GM10248 (cell line): Measurements from ENCODE around the gene ACOX3.

Source experiments
- CTCF ChIA-PET: fragments of 300-600 bp; sonication (Branson Sonifier 250); formaldehyde crosslinking; extraction: SDS; loops from one replicate; lab custom pipeline; 2021; ENCODE audit warnings: antibody characterized with exemption; lab: Yijun Ruan, JAX
- POLR2A ChIA-PET: fragments of 350-650 bp; sonication (Branson Sonifier 250); formaldehyde crosslinking; extraction: SDS; loops from one replicate; lab custom pipeline; 2020; ENCODE audit warnings: antibody characterized with exemption; lab: Yijun Ruan, JAX
- DNase-seq: peaks from one replicate; pipeline ENCODE4 v3.0.0; 2012; ENCODE audit errors: extremely low spot score
- TF ChIP-seq, protein P1 (sequence below): IDR thresholded peaks from 2 replicates; pipeline ENCODE4 v1.5.1; 2012; ENCODE audit warnings: mild to moderate bottlenecking, low read depth; ENCODE audit errors: extremely low read depth, missing control alignments, control extremely low read depth

Gene ACOX3

DNA sequence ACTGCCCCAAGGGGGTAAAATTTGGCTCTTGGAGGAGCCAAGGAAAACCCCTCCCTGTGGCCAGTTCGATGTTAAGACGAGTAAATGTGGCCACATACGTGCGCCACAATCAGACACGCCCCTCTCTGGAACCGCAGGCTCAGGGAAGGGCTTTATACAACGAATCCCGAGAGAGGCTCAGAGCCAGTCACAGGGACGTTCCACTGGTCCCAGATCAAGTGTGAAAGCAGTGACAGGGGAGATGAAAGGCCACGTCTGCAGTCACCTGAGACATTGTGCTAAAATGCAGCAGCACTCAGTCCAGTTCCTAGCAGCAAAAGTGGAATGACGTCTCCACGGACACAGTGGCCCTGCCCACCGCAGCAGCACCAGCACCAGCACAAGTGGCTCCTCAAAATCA, 68.0 kb downstream of the ACOX3 start:
- TF ChIP-seq, protein P1, sequence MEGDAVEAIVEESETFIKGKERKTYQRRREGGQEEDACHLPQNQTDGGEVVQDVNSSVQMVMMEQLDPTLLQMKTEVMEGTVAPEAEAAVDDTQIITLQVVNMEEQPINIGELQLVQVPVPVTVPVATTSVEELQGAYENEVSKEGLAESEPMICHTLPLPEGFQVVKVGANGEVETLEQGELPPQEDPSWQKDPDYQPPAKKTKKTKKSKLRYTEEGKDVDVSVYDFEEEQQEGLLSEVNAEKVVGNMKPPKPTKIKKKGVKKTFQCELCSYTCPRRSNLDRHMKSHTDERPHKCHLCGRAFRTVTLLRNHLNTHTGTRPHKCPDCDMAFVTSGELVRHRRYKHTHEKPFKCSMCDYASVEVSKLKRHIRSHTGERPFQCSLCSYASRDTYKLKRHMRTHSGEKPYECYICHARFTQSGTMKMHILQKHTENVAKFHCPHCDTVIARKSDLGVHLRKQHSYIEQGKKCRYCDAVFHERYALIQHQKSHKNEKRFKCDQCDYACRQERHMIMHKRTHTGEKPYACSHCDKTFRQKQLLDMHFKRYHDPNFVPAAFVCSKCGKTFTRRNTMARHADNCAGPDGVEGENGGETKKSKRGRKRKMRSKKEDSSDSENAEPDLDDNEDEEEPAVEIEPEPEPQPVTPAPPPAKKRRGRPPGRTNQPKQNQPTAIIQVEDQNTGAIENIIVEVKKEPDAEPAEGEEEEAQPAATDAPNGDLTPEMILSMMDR = no peak
- DNase-seq = no peak
- ChIA-PET CTCF (no interaction called here), POLR2A (no interaction called here)

DNA sequence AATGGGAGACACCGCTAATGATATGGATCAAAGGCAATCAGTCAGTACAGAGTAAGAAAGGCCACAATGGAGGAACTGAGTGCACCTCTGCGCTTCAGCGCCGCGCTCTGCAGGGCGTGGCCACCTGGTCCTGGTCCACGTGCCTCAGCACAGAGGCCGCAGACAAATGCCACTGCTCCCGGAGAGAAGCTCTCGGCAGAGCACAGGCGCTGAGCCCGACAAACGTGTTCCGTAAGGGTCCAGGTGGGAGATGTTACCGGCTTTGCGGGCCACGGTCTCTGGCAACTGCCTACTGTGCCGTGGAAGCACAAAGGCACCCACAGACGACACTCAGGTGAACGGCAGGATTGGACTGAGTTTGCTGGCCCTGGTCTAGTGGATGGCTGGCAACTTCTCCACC, 68.9 kb downstream of the ACOX3 start:
- CTCF ChIA-PET = interaction anchor here (1.0 kb wide), 1 partner anchor 36 kb away, joined by 3 read pairs; no protein-coding TSS in a partner anchor
- TF ChIP-seq, protein P1 = no peak
- DNase-seq = no peak
- POLR2A ChIA-PET = no interaction called here

DNA sequence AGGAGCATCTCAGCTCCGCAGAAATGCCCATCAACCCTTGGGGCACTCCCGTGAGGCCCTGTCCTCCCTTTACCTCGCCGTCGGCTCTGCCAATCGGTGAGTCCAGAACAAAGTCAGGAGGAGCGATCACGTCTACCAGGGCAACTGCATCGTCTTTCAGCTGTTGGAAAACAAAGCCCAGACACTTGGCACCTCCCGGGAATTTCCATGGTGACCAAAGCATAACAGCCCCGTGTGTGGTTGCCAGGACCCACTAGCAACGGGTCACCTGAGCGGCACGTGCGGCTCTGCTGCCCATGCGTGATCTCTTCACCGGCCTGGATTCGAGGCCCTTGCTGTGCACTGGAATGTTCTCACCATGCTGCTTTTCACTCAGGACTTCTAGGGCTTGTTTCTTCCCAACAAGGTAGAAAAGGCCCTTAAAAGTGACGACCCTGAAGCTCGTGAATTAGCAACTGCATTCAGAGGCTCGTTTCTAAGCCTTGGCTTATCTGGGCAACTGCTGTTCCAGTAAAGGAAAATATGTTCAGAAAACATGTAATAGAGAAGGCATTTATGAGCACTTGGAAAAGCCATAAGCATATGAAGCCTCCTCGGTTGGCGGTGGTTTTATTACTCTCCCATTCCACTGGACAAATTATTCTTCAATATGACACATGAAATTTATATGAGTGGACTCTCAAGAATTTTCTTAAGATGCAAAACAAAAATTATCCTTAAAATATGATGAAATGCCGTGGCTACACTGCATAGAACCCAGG, 69.5 kb downstream of the ACOX3 start:
- CTCF ChIA-PET = interaction anchor here (1.0 kb wide), 1 partner anchor 36 kb away, joined by 3 read pairs; no protein-coding TSS in a partner anchor
- TF ChIP-seq, protein P1 = no peak
- POLR2A ChIA-PET = no interaction called here
- DNase-seq = no peak

DNA sequence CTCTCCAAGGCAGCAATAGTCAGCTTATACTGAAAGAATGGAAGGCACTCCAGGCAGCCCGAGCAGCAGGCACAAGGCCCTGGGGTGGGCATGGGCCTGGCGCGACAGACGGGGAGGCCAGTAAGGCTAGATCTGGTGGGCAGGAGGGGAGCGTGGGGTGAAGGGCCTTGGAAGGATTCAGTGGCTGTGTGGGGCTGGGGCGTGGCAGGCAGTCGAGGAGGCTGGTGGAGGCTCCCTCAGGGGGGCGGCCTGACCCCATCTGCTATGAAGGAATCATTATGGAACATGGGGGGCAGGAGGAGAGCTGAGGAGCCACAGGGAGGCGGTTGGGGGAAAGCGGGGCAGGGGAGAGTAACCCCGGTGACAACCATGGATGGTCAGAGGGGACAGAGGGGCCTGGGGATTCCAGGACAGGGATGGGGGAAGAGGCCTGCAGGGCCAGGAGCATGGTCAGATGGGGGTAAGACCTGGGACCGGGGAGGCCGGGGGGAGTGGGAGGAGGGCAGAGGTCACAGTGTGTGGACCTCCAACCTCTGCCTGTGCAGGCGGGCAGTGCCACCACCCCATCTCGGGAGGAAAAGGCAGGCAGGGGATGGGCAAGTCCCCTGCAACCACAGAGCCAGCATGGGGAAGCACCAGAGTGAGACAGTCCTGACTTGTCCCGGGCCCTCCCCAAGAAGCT, 70.3 kb downstream of the ACOX3 start:
- DNase-seq = no peak
- ChIA-PET POLR2A (no interaction called here), CTCF (interaction anchor here (1.0 kb wide), 1 partner anchor 37 kb away, joined by 3 read pairs; no protein-coding TSS in a partner anchor)
- TF ChIP-seq, protein P1 = no peak

DNA sequence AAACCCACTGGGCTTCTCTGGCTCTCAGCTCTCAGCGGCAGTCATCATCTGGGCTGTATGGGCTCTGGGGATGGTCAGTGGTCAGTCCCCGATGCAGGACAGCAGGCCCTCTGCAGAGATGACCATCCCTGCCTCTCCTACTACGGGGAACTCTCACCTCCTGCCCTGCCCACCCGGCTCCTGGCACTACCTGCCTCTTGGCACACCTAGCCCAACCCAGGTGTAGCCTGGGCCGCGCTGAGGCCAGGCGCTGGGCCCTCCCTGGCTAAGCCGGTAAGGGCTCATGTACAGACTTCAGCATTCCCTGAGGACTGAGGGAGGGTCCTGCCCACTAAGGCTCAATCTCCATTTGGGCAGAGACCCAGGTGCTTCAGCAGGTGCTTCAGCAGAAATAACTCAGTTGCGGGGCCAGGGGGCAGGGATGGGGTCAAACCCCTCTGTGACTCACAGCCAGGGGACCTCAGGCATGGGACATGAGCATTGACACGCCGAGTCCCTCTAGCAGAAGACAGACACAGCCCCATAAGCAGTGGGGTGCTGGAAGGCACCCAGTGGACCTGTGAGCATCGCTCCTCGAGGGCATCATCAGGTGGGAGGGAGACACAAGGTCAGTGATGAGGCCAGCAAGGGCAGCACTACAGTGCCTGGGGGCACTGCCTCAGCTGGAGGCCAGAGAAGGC, 71.0 kb downstream of the ACOX3 start:
- TF ChIP-seq, protein P1 = no peak
- ChIA-PET CTCF (no interaction called here), POLR2A (no interaction called here)
- DNase-seq = no peak

DNA sequence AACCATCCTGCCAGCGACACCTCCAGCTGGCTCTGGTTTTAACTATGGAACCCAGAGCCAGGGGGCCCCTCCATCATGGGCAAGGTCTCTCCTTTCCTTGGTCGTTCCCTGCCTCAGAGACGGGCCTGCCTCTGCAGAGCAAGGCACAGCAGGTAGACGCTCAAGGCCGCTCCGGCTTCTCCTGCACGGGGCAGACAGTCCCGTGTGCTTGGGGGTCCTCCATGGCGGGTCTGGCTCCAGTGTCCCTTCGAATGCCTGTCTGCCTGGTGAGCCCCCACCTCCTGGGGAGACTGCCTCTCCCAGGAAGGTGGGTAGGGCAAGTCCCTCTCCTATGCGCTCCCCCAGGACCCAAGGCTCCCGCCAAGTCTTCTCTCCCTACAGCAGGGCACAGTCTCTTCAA, 71.5 kb downstream of the ACOX3 start:
- CTCF ChIA-PET = interaction anchor here (0.8 to 1.1 kb wide), 2 partner anchors 33 to 127 kb away, joined by 3 read pairs; no protein-coding TSS in a partner anchor
- TF ChIP-seq, protein P1 = no peak
- POLR2A ChIA-PET = no interaction called here
- no peak for DNase-seq
